Measurements from ENCODE around the gene RASAL2.
"Not testable (repeated sequence)": the region's sequence is repeated elsewhere in the genome, so short reads cannot be mapped to it uniquely, and the experiment has no call there.

RASAL2 gene

DNA sequence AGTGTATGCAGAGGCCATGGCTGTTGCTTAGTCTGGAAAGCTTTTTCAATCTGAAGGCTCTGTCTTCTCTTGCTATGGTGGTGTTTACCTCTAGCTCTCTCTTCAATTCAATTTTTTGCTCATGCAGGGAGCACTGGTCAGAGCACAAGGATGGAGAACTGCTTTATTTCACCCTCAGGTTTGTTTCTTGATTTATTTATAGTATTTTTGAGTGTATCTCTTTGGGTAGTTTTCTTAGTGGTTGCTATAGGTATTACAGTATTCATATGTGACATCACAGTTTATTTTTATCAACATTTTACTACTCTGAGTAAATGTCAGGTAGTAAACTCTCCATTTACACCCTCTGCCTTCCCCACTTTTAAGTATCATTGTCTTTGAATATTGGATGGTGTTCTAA, 147.9 kb downstream of the RASAL2 start:
- DNase-seq, result no peak

DNA sequence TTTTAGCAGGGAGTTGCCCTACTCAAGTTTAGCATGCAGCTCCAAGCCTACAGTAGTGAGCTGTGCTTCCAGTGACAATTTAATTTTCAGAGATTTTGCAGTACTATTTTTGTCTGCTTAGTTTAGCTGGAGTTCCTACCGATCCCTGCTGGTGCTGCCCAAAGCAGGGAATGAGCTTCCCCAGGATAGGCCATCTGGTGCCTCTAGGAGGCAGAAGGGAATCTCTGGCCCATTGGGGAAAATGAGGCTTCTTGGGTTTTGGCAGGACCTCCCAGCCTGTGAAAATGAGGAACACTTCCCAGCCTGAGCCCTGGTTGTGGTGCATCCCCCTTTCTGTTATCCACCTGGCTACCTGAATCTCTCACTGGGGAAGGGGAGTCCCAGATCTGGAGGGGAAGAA, 149.2 kb downstream of the RASAL2 start:
- no peak for DNase-seq

DNA sequence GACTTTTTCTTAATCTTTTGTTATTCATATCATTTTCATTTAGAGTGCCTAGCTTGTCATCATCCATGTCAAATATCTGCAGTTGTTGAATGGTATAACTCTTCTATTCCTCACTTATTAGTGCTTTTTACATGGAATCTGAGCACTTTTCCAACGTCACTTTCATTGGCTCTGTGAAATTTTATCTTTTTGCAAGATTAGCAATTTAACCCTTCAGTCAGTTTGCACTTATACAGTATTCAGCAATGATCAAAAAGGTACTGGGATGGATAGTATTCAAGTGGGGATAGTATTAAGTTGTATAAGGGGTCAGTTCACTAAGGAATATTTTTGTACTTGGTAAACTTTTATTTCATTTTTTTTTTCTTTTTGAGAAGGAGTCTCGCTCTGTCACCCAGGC, 150.0 kb downstream of the RASAL2 start:
- no peak for DNase-seq

DNA sequence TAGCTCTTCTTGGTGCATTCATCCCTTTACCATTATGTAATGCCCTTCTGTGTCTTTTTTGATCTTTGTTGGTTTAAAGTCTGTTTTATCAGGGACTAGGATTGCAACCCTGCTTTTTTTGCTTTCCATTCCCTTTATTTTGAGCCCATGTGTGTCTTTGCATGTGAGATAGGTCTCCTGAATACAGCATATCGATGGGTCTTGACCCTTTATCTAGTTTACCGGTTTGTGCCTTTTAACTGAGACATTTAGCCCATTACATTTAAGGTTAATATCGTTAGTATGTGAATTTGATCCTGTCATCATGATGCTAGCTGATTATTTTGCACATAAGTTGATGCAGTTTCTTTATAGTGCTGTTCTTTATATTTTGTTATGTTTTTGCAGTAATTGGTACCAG, 154.4 kb downstream of the RASAL2 start:
- DNase-seq, result not testable (repeated sequence)

DNA sequence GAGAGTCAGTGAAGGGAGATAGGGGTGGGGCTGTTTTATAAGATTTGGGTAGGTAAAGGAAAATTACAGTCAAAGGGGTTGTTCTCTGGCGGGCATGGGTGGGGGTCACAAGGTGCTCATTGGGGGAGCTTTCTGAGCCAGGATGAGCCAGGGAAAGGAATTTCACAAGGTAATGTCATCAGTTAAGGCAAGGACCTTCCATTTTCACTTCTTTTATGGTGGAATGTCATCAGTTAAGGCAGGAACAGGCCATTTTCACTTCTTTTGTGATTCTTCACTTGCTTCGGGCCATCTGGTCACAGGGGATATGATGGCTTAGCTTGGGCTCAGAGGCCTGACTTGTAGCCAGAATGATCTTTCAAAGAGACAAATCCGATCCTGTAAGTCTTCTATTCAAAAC, 159.7 kb downstream of the RASAL2 start:
- not testable (repeated sequence) for DNase-seq

DNA sequence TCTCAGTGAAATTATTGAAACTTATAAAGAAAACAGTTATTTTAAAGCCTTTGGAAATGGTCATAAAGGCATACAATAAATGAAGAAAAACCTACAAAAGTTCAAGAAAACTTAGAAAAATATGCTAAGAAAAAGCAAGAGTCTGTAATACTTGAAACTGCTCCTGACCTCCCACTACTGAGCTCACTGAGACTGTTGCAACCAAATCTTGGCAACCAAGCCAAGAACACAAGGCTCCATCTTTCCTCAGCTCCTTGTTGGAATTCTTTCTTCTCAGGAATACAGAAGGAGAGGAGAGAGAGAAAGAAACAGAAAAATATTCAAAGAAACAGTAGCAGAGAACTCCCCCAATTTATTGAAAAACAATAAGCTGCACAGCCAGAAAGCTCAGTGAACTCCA, 160.5 kb downstream of the RASAL2 start:
- no peak for DNase-seq

DNA sequence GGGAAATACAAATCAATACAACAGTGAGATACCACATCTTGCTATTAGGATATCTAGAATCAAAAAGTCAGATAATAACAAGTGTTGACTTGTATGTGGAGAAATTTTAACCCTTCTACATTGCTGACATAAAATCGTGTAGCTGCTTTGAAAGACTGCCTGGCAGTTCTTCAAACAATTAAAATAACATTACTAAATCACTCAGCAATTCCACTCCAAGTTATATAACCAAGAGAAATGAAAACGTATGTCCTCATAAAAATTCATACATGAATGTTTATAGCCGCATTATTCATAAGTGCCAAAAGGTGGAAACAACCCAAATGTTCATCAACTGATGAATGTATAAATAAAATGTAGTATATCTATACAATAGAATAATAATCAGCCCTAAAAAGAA, 164.6 kb downstream of the RASAL2 start:
- DNase-seq, result no peak

DNA sequence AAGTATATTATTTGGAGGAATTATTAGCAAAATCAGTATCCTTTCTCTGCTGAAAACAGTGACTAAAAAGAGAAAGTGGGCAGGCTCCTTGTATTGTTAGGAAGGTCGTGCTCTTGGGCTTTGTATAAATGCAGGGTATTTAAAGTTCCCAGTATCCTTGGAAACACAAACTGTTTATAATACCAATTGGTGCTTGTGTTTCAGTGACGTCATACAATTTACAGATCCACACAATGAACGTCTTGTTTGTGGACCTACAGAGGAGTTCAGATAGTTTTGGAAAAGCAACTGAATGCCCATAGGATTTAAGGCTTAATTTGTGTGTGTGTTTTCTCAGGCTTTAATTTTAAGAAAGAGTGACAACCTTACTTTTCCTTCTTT, 168.2 kb downstream of the RASAL2 start:
- no peak for DNase-seq

DNA sequence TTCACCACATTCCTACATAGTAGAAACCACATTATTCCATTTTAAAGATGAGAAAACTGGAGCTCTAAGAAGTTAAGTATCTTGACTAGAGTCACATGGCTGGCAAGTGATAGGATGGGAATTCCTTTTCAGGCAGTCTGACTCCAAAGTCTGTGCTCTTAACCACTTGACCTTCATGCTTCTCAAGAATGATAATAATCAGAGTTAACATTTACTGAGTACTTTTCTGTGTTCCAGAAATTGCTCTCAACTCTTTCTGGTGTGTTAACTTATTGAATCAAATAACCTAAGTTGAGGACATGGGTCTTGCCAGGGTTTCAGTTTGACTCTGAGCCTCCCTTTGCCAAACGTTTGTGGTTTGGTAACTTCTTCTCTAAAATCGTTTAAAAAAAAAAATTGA, 169.4 kb downstream of the RASAL2 start:
- DNase-seq, result no peak

DNA sequence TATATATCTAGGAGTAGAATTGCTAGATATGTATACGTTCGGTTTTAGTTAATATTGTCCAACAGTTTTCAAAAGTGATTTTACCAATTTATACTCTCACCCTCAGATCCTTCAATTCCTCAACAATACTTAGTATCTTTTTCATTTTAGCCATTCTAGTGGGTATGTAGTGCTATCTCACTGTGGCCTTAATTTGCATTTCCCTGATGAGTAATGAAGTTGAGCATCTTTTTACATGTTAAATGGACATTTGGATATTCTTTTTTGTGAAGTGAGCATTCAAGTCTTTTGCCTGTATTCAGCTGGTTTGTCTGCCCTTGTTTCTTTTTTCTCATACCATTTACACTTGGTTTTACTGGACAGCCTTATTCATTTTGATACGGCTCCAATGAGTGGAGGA, 172.2 kb downstream of the RASAL2 start:
- no peak for DNase-seq

DNA sequence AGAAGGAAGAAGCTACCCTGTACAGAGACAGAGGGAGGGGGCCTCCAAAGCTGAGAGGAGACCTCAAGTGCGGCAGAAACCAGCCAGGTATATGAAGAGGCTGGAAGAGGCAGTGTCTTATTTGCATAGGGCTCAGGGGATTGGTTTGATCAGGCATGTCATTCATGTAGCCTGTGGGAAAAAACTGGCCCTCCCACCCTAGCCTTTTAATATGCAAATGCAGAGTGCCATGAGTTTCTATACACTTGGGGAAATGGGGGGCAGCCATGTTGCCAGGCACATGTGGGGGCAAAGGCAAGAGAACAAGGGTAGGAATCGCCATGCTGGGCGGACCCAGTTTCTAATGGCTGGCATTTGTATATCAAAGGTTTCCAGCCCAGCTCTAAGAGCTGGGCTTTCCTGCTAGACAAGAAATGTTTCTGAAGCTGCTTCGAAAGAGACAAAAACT, 172.7 kb downstream of the RASAL2 start:
- no peak for DNase-seq

DNA sequence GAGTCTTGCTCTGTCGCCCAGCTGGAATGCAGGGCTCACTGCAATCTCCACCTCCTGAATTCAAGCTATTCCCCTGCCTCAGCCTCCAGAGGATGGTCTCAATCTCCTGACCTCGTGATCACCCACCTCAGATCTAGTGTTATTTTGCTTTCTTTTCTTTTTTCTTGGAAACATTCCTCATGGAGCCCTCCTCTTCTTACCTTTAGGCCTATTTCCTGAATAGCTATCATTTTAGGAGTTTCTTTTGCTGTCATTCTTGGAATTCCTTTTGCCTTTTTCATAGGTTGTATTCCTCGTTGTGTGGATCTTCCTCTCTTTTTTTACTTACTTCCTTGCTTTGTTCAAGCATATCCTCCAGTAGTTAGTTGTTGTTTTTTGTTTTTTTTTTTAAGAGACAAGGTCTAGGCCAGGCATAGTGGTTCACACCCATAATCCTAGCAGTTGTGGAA, 173.8 kb downstream of the RASAL2 start:
- DNase-seq, result no peak

DNA sequence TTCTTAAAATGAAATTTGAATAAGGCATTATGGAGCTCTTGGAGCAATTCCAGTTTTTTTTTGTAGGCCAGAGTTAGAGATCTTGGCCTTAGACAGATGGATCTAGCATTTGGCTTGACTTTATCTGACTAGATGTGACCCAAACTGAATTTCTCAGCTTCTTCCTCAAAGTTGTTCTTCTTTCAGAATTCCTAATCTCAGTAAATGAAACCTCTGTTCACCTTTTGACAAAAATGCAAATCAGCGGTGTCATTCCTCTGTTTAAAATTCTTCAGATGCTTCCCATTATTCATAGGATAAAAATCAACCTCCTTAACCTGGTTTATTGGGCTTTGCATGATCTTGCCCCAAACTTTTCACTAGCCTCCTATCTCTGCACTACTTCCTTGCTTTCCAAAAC, 177.6 kb downstream of the RASAL2 start:
- no peak for DNase-seq

DNA sequence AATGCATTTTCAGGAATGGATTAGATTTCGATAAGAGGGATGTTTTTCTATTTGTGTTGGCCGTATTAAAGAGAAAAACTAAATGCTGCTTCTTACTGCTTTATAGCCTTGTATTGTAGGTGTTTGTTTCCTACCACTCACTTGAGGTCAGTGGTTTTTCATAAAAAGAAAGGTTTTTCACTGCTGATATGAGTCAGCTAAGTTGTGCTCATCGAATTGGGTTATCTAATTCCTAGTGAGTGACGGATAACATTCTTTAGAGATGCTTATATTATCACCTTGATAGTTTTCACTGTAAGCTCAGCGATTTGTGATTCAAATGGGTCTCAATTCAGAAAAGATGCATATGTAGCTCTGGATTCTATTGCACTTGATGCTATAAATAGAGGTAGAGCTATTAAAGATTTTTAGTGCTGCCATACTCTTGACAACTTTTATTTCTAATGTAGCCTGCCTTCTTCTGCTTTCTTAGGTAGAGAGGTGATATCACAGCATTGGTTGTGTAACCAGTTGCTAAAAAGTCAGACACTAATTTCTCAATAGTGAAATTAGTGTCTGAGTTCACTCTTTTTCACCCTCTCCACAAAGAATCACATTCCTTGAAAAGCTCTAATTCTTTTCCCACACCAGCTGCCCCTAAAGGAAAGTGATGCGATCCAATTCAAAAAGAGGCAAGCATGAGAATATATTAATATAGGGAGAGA, 180.0 kb downstream of the RASAL2 start:
- DNase-seq, result no peak

DNA sequence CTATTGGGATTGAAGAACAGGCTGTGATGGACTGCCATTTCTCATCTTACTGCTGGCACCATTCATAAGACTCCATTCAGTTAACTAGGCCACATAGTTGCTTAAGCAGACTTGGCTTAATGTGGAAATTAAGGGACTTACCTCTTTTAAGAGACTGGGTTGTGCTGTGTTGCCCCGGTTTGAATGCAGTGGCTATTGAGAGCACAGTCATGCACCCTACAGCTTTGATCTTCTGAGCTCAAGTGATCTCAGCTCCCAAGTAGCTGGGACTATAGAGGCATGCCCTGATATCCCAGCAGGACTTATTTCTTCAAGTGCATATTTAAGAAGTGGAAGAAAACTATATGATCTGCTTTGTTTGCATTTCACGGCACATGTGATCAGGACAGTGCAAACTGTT, 181.1 kb downstream of the RASAL2 start:
- no peak for DNase-seq

DNA sequence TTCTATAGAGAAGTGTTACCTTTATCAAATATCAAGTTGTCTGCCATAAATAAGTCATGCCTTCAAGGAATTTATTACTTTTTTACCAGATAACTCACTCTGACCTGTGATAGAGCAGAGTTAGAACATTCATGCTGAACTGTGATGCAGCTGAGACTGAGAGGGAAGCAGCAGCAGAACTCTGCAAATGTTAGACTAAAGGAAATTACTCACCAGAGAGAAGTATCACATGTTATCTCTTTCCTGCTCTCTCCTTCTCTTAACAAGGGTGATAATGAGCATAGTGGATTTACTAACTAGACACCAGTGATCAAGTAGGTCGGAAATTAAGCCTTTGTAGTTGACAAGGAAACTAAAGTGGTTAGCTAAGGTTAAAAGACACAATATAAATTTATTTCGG, 181.6 kb downstream of the RASAL2 start:
- no peak for DNase-seq

DNA sequence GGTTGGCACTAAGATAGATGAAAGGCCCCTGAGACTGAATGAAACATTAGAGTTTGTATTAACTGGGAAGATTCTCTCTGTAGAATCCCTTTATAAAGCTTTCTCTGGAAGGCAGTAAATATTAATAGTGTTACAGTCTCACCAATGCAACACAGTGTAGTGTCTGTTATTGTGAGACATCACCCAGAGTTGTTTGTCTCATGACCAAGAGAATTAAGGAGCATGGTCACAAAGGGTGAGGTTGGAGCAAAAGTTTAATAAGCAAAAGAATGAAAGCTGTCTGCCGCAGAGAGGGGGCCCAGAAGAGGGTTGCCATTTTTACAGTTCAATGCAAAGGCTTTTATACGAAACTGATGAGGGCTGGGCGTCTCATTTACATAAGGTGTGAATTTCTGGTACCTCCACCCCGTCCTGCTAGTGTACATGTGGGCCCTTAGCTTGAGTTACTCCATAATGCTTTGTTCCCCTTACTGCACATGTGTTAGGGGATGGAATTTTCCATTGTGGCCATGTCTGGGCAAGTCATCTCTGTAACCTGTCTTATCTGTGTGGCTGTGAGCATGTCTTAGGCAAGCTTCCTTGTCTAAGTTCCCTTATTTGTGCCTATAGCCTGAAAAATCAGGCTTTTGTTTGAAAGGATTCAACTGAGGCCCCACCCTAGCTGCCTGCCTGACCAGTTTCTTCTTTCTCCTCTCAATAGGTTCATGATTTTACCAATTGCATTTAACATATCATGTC, 184.1 kb downstream of the RASAL2 start:
- peak; percentile 53 for DNase-seq

DNA sequence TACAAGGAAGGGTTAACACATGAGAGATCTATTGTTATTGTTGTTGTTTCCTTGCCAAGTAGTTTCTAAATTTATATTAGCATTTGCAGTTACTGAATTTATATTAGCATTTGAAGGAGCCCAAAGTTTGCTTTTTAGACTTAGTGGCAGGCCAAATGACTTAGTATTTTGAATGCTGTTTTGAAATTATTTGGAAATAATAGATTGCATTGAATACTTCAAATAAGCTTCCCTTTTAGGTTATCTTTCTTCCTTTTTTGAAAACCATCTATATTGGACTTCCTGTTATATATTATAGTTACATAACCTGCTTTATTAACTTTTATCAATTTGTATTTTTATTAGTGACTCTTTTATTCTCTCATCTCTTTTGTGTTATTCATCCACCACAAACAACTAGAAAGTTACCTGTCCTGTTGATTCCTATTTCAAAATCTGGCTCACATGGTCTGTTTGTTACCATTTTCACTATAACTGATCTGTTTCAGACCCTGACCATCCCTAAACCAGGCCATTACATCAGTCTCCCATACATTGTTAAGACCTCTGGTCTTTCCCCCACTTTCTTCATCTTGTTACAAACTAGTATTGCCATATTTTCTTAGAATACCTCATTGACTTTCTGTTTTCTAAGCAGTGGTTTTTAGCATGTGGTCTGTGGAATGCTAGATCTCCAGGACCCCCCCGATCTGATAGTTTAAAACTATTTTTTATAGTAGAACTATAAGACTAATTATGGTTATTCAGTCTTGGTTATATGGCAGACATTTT, 185.2 kb downstream of the RASAL2 start:
- no peak for DNase-seq

DNA sequence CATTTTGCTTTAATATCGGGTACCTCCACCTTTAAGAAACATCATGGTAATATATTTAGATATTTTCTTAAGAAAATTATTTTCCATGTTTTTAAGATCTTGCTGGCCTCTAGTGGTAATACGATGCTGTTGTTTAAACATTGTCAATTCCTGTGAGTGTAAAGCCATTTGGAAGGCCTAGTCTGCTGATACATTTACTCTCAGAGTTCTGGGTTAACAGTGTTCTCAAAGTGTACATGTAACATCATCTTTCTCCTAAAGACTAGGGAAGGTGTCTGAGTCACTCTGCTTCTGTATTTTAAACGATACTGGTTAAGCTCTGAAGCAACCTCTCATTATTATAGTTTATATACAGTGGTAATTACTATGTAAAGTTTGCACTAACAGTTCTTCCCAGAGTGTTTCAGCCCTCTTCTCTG, 189.1 kb downstream of the RASAL2 start:
- DNase-seq, result peak; percentile 66

DNA sequence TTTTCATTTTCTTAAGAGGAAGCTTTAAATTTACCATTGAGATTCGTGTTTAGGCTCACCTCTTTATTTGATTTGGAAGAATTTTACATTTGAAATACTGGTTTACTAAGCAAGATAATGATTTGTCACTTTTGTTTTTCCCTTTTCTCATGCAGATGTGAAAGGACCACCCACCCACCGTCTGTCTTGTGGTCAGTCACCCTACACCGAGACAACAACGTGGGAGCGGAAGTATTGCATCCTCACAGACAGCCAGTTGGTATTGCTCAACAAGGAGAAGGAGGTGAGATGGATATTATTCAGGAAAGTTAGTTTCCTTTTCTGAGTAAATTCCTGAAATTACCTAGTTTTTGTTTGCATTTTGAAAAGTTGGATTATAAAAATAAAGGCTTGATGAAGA, 189.5 kb downstream of the RASAL2 start:
- peak; percentile 47 for DNase-seq

DNA sequence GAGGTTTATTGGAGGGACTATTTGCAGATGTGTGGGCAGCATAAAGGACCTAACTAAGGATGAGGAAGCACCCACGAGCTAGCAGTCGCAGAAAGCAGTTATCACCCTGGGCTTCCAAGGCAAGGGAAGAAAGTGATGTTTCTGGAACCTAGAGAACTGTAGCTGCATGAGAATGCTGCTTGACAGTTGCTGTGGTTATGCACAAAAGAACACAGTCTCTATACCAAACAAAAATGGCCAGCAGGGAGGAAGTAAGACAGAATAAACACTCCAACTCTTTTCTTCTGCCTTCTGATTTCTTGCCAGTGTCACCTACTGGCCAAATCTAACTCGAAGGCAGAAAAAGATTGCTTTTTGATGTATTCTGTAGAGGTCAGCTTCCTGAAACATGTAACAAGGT, 190.2 kb downstream of the RASAL2 start:
- peak; percentile 25 for DNase-seq

DNA sequence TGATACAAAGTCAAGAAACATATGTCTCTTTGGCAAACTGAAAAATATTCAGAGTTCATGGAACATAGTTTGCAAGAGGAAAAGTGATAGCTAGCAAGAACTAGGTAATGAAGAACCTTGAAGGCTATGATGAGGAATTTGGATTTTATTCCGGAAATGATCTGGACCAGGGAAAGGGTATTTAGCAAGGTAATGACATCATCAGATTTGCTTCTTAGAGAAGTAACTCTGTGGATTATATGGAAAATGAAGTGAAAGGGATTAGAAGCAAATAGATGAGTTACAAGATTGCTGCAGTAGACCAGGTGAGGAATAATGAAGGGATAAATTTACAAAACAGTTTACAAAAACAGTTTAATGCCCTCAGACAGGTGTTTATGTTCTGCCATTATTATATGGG, 197.3 kb downstream of the RASAL2 start:
- DNase-seq, result no peak

DNA sequence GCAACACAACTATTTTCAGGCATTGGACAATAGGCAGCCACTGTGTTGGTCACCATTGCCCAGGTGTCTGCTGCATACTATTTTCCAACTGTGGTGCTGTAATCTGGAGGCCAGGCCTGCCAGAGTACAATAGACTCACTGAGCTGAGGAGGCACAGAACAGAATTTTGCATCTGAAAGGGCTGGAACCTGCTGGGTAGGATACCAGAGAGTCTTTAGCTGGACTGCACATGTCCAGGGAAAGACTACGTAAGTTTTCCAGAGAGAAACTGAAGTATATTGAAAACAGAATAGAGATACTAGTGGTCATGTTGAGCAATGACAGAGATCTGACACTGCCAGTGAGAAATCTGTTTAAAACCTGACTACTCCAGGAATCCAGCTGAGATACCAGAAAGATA, 200.8 kb downstream of the RASAL2 start:
- DNase-seq, result no peak

DNA sequence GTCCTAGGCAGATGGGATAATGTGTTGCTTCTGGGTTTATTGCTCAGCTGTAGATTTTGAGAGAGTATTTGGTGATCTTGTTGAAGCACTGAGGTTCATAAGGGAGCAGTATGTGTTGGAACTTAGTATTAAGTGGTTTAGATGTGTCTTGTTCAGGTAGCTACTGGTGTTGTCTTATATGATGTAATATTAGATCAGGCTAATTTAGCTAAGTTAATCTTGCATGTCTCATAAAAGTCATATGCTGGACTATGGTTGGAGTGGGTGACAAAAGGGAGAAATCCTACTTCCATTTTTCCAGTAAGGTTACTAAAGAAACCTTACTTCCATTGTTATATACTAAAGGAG, 206.4 kb downstream of the RASAL2 start:
- DNase-seq, result no peak

All from hematopoietic multipotent progenitor cell treated with erythropoietin and hydrocortisone succinate and interleukin-3 and kit ligand, for 6 days (in vitro differentiated cells).